ENCODE data around the gene CAPN2.

Gene CAPN2

DNA sequence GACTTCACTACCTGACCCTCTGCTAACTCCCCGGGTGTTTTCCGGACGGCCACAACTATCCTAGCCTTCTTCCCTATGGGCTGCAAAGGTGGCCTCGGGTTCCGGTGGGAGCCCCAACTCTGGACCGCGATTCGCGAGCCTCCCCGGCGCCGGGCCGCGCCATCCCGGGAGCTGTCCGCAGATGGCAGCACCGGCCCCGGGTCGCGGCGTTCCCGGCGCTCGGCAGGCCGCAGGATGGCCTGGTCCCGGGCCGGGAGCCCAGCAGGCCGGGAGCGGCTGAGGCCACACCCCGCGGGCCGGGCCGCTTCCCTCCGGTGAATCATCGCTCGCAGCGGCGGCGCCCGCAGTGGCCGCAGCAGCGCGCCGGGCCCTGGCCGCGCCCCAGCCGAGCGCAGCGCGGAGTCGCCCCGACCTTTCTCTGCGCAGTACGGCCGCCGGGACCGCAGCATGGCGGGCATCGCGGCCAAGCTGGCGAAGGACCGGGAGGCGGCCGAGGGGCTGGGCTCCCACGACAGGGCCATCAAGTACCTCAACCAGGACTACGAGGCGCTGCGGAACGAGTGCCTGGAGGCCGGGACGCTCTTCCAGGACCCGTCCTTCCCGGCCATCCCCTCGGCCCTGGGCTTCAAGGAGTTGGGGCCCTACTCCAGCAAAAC is at the start of gene CAPN2:
Gene CAPN2, plus strand, starts transcription at position 346 of the 656 bp plus-strand sequence. Its CDS starts 102 bp downstream, at position 448.
- peak; percentile 88 for DNase-seq

DNA sequence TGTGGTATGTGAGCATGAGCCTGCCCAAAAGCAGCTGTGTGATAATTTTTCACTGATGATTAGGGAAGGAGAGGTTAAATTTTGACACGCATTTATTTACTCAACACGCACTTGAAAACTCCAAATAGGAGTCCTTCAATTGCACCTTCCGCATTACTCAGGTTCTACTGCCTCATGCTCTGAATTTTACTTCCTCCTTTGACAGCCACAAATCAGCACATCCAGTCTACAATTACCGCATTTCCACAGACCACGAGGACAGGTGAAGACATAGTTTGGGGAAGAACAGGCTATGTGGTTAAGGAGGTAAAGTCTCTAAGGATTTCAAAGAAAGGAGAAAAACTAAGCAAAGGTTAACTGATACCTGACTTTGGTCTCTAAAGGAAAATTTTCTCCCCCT is 49.4 kb upstream of the CAPN2 start:
- no peak for DNase-seq

DNA sequence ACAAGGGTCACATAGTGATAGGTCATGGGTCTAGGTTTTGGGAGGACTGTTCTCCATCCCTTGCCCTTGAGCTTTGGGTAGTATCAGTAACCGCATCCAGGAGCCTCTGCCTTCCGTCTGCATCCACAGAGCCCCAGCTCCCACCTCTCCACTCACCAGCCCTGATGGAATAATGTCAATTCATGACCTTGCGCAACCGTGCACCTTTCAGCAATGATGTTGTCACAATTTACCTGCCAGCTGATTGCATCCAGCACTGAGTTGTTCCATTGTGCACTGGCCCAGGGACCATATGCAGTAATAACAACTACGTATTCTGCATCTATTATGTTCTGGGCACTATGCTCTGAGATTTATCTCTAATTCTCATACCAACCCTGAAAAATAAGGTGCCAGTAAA is 48.2 kb upstream of the CAPN2 start:
- DNase-seq = no peak

DNA sequence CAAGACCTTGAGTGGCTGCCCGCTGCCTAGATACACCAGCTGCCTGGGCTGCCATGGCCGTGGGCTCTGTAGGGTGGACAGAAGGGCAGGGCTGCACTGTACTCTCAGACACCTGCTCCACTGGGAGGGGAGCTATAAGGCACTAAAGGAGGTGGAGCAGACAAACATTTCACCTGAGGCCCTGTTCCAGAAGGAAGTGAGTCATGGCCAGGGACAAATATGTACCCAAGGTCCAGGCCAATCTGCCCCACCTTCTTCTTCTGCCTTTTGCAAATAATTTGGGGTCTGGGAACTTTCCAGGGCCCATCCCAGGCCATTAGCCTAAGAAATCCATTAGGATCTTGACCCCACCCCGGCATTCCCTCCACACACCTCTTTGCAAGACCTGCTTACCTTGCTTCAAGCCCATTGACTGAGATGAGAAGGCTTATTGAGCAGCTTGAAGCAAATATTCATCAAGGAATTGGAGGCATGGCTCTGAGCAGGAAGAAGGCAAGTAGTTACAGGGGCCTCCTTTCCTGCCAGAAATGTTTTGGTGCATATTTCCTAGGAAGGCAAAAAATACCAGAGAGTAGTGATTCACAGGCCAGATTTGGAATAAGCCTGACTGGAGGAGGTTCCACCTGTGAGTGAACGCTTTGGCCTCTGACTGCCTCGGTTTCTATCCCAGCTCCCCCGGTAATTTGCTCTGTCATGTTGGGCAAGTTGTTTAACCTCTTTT is 46.6 kb upstream of the CAPN2 start, which contains the start of gene CAPN8:
Gene CAPN8, minus strand, starts transcription at position 110 of the 721 bp plus-strand sequence. Its CDS starts 55 bp downstream, at position 55.
- peak; percentile 7 for DNase-seq

DNA sequence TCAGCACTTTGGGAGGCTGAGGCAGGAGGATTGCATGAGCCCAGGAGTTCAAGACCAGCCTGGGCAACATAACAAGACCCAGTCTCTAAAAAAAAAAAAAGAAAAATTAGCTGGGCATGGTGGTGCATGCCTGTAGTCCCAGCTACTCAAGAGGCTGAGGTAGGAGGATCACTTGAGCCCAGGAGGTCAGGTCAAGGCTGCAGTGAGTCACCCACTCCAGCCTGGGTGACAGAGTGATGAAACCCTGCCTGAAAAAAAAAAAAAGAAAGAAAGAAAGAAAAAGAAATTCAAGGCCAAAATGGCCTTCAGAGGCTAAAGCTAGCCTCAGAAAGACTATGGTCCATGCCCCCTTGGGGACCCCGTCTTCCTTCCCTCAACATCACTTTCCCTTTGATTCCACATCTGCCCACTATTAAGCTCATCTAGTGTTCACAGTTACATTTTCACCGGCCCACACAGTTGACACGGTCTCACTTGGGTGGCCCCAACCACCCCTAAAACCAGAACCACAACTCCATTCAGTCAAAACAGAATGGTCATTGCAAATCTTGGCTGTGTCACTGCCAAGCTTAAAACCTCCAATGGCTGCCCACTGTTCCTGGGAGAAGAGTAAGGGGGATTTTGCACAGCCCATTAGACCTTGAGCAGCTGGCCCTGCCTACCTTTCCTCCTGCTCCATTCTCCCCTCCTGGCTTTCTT is 44.7 kb upstream of the CAPN2 start:
- DNase-seq = peak; percentile 35

DNA sequence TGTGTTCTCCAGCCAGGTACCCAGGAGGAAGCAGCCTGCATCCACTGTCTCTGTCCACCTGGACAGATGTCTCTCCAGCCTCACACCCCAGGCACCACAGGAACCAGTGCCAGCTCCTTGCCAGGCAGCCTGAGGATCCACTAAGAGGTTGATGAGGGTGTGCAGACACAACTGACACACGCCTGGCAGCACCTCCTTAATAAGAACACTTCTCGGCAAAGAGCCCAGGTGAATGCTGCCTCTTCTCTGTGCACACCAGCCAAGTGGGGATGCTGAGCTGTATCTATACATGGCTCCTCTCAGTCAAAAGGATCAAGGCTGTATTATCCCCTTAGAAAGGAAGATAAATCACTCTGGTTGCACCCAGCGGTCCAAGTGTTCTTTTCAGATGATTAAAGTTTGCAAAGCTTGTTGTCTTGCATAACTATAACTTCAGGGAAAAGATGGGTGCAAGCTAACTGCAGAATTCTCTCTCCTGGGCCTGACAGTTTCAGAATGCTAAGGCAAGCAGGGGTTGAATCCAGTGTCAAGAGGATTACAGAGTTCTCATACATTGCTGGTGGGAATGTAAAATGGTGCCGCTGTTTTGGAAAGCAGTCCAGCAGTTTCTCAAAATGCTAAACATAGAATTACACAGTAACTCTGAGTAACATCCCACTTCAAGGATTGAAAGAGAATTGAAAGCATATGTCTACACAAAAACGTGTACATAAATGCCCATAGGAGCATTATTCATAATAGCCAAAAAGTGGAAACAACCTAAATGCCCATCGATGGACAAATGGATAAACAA is 43.1 kb upstream of the CAPN2 start:
- DNase-seq = no peak

DNA sequence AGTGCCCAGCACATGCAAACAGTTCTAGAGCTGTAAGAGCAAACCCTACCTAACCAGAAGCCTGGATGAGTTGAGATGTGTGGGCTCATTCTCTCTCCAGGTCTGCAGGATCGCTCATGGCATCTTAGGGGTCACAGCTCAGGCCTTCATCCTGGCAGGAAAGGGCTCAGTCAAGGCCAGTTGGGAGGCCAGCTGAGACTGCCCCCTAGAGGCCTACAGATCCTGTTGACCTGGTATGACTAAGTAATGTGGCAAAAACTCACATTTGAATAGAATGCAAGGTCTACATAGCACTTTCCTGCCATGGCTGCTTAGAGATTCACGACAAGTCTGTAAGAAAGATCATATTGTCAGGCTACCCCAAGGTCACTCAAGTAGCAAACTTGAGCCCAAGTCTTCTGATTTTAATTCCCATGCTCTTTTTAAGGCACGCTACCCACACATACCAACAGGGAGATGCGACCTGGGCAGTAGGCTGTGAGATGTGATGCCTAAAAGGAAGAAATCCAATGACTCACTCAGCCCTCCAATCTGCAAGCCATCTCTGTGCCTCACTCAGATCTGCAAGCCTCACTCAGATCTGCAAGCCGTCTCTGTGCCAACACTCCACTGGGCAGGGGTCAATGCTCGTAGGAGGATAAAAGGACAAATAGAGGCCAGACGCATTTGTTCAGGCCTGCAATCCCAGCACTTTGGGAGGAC is 41.7 kb upstream of the CAPN2 start:
- peak; percentile 42 for DNase-seq

DNA sequence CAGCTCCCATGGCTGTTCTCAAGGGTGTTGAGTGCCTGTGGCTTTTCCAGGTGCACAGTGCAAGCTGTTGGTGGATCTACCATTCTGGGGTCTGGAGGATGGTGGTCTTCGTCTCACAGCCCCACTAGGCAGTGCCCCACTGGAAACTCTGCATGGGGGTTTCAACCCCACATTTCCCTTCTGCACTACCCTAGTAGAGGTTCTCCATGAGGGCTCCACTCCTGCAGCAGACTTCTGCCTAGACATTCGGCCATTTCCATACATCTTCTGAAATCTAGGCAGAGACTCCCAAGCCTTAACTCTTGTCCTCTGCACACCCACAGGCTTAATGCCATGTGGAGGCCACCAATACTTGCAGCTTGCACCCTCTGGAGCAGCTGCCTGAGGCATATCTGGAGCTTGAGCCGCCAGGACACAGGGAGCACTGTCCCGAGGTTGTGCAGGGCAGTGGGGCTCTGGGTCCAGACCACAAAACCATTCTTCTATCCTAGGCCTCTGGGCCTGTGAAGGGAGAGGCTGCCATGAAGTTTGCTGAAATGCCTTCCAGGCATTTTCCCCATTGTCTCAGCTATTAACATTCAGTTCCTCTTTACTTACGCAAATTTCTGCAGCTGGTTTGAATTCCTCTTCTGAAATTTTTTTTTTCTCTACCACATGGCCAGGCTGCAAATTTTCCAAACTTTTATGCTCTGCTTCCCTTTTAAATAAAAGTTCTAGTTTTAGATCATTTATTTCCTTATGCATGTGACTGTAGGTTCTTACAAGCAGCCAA is 38.0 kb upstream of the CAPN2 start:
- DNase-seq = no peak

DNA sequence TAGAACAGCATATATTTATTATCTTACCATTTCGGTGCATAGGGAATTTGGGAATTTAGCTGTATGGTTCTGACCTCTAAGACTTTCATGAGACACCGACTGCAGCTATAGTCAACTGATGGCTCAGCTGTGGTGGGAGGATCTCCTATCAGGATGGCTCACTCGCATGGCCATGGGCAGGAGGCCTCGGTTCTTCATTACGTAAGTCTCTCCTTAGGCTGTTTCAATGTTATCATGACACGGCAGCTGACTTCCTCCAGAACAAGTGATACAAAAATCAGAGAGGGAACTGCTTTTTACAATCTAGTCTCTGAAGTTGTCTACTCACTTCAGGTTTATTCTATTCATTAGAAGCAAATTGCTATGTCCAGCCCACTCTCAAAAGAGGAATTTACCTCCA is 33.5 kb upstream of the CAPN2 start:
- no peak for DNase-seq

DNA sequence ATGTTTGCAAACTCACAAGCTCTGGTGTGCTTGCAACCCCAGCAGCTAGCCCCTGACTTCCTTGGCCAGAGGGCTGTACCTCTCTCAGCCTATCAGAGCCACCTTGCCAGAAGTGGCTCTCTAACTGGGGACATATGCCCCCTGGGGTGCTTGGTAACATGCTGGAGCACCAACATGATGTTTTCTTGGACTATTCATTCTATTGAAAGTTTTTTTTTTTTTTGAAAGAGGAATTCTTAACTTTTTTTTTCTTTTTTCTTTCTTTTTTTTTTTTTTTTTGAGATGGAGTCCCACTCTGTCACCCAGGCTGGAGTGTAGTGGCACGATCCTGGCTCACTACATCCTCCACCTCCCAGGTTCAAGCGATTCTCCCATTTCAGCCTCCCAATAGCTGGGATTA is 32.2 kb upstream of the CAPN2 start:
- no peak for DNase-seq

DNA sequence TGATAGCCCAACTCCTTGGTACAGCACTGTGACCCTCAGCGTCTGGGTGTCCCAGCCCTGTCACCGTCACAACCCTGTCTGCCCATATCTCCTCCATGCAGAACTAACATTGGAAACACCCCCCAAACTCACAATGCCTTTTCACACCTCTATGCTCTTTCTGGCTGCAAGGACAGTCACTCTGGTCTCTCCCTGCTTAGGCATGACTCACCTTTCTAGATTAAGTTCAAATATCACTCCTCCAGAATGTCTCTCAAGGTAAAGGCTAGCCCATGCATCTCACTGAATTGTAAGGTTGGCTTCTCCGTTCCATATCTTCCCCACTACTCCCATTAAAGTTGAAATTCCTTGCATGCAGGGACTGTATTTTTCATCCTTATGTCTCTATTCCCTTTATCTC is 29.8 kb upstream of the CAPN2 start:
- DNase-seq = no peak

DNA sequence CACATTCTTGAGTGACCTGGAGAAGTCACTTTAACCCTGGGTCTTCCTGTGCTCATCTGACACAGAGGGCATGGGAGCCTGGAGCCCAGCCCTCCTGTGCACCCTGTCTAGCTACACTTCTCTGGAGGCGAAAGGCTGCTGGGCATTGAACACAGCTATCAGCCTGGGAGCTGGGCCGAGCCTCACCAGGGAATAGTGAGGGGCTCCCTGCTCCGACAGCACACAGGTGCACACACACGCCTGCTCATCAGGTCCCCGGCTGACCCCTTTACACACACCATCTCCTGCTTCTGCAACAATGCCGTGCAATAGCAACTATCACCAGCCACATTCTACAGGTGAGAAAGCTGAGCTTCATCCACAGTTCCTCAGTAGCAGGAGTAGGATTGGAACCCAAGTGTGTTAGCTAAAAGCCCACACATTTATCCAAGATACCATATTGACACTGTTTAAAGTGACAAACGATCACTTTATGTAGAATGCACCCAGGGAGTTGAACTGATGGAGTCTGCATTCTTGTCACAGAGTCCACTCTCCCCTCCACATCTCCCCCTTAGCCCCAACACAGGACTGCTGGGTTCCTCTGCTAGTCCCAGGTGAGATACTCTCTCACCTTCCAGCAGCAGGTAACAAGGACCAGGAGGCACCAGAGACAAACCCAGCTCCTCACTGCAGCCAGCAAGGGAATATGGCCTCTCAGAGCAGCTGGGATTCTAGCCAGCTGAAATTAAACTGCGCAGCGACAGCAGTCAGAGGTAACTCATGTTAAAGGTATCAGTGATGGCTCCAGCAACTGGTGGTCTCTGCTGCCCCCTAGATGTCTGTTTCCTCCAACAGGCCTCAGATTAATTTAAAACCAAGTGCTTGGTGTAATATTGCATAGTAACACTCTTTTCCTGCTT is 28.5 kb upstream of the CAPN2 start:
- DNase-seq = peak; percentile 48

DNA sequence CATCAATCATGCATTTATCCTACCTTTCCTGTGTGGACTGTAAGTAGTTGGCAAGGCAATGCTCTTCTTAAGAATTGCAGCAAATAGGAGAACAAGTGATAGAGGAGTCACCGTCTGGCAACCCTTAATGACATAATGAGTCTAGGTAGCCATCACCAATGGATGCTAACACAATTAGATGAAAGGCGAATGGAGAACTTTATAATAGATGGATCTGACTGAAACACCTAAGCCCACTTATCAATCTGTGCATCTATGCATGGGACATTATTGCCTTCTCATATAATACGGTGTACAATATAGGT is 27.9 kb upstream of the CAPN2 start:
- DNase-seq = no peak

DNA sequence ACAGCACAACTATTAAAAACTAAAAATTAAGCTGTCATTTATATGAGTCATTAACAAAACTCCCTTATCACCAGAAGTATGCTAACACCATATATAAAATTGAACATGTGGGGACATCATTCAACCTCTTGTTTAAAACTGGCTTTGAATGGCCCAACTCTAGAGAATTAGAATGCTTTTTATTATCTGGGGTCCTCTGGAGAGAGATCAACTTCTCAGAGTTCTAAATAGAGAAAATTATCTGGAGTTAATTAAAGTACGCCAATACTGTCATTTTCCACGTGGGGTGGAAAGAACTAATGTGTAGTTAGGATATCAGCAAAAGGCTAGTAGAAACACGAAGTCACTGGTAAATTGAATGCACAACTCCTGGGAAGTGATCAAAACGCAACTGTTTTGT is 21.2 kb upstream of the CAPN2 start:
- no peak for DNase-seq

DNA sequence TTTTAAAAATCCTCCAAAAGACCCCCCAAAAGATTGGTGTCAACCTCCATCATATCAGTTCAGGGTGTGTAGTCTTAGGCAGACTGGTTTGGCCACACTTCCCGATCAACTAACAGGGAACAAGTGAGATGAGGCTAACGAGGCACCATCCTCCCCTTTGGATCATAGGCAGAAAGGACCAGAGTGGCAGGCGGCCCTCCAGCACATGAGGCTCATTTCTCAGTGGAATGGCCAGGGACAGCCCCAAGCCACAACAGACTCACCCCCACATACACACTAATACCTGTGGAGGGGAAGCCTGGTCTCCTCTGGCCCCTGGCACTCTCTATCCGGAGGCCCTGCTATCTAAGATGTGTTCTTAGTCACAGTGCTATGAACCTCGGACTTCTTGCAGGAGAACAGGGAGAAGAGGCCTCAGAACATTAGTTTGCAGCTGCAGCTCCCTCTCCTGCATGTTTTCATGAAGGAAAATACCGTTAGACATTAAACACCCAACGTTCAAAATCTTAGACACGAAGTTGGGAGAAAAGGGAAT is 17.3 kb upstream of the CAPN2 start:
- DNase-seq = no peak

DNA sequence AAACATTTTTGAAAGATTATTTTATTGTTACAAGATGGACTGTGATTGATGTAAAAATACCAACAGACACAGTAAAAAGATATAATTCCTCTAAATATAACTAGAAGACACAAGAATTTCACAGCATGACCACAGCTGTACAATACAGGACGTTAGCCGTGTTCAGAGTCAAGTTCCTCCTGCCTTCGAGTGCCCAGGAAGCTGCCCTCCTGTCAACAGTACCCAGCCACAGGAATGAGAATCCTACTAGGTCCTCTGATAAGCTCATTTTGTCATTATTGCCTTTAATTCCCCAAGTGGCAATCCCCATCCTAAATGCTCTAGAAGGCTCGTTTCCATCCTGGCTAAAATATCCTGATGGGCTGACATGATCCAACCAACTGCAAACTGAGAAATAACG is 16.4 kb upstream of the CAPN2 start:
- peak; percentile 40 for DNase-seq

DNA sequence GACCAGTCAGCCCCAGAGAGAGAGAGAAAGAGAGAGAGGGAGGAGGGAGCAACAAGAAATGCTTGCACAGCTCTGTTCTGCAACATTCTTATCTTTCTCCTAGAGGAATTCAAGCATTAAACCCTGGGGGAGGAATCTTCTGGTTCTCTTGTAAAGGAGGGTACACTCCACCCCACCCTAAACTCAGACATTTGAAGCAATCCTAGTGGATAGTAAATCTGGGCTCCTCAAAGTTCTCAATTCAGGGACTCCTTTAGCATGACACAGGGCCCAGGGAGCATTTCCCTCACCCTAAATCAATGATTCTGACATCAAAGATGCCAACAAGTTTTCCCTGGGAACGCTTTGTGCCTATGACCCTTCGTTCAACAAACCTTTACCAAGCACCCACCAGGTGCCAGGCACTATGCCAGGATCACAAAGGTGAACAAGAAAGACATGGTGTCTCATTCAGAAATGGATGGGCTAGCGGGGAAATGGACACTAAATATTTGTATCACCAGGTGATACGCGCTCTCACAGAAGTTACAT is 11.9 kb upstream of the CAPN2 start:
- peak; percentile 62 for DNase-seq

DNA sequence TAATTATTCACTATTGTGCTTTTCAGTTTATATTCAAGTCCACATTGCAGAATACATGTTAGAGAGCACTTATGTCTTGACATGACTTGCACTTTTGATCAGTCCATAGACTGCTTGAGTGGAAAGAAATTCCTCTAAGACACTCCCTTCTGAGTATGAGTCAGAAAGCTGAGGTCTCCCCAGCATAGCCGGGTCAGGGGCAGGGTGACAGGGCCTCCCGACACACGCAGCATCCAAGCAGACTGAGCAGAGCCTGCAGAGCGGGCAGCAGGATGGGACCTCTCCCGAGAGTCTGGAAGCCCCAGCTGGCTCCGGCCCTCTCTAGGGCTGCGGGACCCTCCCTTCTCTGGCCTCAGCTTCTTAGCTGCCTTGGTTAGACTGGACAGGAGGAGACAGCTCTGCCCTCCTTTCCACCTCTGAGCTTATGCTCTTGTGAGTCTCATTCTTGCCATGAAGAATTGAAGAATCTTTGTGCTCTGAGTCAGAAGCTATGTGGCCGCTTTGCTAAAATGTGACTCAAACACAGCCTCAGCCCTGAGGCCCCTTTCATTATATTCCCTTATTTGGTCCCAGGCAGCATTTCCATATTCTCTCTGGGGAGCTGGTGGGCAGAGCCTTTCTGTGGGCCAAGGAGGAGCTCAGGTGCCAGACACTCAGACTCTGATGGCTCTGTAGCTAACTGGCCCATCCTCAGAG is 11.2 kb upstream of the CAPN2 start:
- DNase-seq = peak; percentile 98

Measured in EL (cell line).